GM12891 (cell line): ENCODE results near the gene MYL7.

ENCODE experiments used
- POLR2A ChIP-seq: IDR thresholded peaks from 2 replicates; pipeline ENCODE4 v1.6.1; 2011; ENCODE audit warnings: low read depth, low read length, control low read depth
- POLR2AphosphoS5 ChIP-seq: IDR thresholded peaks from 2 replicates; pipeline ENCODE4 v1.6.1; 2011; ENCODE audit warnings: low read depth, low read length, control low read depth
- SPI1 ChIP-seq: IDR thresholded peaks from 2 replicates; pipeline ENCODE4 v1.6.1; 2011; ENCODE audit warnings: low read depth, low read length, control low read depth
- TAF1 ChIP-seq: IDR thresholded peaks from 2 replicates; pipeline ENCODE4 v1.6.1; 2011; ENCODE audit warnings: low read depth, low read length, control low read depth

DNA sequence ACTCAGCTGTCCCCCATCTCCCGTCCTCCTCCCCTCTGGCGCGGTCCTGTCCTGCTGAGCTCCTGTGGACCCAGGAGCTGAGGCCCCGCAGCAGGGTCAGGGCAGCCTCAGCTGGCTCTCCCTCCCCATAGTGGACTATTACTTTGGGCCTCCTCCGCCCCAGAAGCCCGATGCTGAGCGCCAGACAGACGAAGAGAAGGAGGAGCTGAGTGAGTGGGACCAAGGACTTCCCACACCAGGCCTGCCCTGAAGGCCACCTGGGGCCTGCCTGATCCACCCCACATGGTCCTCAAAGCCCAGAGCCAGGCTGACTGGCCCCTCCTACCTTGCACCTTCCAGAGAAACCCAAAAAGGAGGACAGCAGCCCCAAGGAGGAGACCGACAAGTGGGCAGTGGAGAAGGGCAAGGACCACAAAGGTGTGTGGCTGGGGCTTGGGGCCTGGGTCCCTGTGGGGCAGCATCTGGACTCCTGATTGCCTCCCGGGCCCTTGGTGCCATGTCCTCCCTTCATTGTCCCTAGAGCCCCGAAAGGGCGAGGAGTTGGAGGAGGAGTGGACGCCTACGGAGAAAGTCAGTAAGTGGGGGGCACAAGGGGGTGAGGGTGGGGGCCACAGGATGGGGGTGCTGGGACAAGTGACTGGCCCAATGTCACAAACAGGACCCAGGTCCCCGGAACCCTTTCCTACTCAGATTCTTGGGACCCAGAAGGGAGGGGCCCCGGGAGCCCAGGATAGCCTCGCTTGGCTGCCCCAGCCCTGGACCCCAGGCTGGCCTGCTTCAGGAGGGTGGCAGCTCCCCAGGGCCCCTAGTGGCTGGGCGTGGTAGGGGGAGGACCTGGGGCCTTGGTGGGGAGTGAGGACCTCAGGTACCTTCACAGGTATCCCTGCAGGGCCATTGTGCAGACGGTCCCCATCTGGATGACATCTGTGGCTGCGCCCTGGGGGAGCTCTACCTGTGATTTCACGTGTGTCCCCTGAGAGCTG lies 32.1 kb downstream of the MYL7 start:
- no peak for TF ChIP-seq POLR2A
- TF ChIP-seq POLR2AphosphoS5: no peak
- TF ChIP-seq TAF1: no peak
- no peak for TF ChIP-seq SPI1
